Neural cell (in vitro differentiated cells): ENCODE measurements around the gene ILRUN. TPM values are rescaled to one million over a fixed set of nuclear protein-coding genes. Genes with fewer than 3 reads are reported as not detected.

Source experiments
- H2AFZ ChIP-seq: fragments of 200-600, 300-800 bp; sonication (generic), shearing (Covaris generic); 2 replicates; pipeline ENCODE4 v1.6.0; 2014; ENCODE audit warnings: low read depth, mild to moderate bottlenecking, antibody characterized with exemption, low read length, moderate library complexity
- H3F3A ChIP-seq: fragments of 200-600 bp; shearing (Covaris generic); 2 replicates; pipeline ENCODE4 v1.6.1; 2016; ENCODE audit warnings: mild to moderate bottlenecking, moderate library complexity, mixed read lengths, antibody characterized with exemption, low read length; ENCODE audit not compliant: insufficient read depth, poor library complexity, severe bottlenecking
- H3K27ac ChIP-seq: fragments of 200-600, 300-800 bp; sonication (generic), shearing (Covaris generic); 2 replicates; pipeline ENCODE4 v1.5.1; 2014; ENCODE audit warnings: mild to moderate bottlenecking, low read length, moderate library complexity
- H3K27me3 ChIP-seq: fragments of 300-800, 200-600 bp; sonication (generic), shearing (Covaris generic); 2 replicates; pipeline ENCODE4 v1.6.0; 2014; ENCODE audit warnings: mild to moderate bottlenecking, low read depth, low read length, moderate library complexity; ENCODE audit not compliant: insufficient read depth
- H3K36me3 ChIP-seq: fragments of 300-800, 200-600 bp; sonication (generic), shearing (Covaris generic); 2 replicates; pipeline ENCODE4 v1.5.1; 2014; ENCODE audit warnings: mild to moderate bottlenecking, antibody characterized with exemption, low read length, moderate library complexity; ENCODE audit not compliant: insufficient read depth
- H3K4me2 ChIP-seq: fragments of 300-800, 200-600 bp; sonication (generic), shearing (Covaris generic); 2 replicates; pipeline ENCODE4 v1.6.0; 2014; ENCODE audit warnings: mild to moderate bottlenecking, low read length
- H3K4me3 ChIP-seq: fragments of 300-800, 200-600 bp; sonication (generic), shearing (Covaris generic); 2 replicates; pipeline ENCODE4 v1.5.1; 2014; ENCODE audit warnings: mild to moderate bottlenecking, low read length, moderate library complexity
- H3K79me2 ChIP-seq: fragments of 200-600 bp; shearing (Covaris generic); replicated peaks from 2 replicates; pipeline ENCODE4 v1.6.0; 2014; ENCODE audit warnings: mild to moderate bottlenecking, low read length, moderate library complexity; ENCODE audit not compliant: insufficient read depth
- H3K9ac ChIP-seq: fragments of 300-800, 200-600 bp; sonication (generic), shearing (Covaris generic); 2 replicates; pipeline ENCODE4 v1.6.1; 2016; ENCODE audit warnings: mild to moderate bottlenecking, low read length, mixed read lengths
- H3K9me2 ChIP-seq: fragments of 200-600 bp; shearing (Covaris generic); 2 replicates; pipeline ENCODE4 v1.6.1; 2016; ENCODE audit warnings: mild to moderate bottlenecking, low read length, mixed read lengths; ENCODE audit not compliant: insufficient read depth
- H3K9me3 ChIP-seq: fragments of 200-600, 300-800 bp; sonication (generic), shearing (Covaris generic); 2 replicates; pipeline ENCODE4 v1.6.1; 2016; ENCODE audit warnings: mild to moderate bottlenecking, mixed run types, low read length, moderate library complexity, mixed read lengths
- H4K20me1 ChIP-seq: fragments of 200-600 bp; shearing (Covaris generic); 2 replicates; pipeline ENCODE4 v1.6.1; 2016; ENCODE audit warnings: mild to moderate bottlenecking, mixed run types; ENCODE audit not compliant: insufficient read depth
- EP300 ChIP-seq: fragments of 450-650 bp; conservative IDR thresholded peaks from 2 replicates; pipeline ENCODE4 v1.6.1; 2014; ENCODE audit warnings: antibody characterized with exemption, mild to moderate bottlenecking, moderate library complexity; ENCODE audit not compliant: poor library complexity, severe bottlenecking
- EZH2 ChIP-seq: fragments of 200-600, 300-800 bp; shearing (Covaris generic), sonication (generic); IDR thresholded peaks from 2 replicates; pipeline ENCODE4 v1.6.1; 2014; ENCODE audit warnings: antibody characterized with exemption, low read length, borderline replicate concordance, mild to moderate bottlenecking; ENCODE audit not compliant: insufficient read depth, poor library complexity, severe bottlenecking
- MXI1 ChIP-seq: fragments of 450-650 bp; conservative IDR thresholded peaks from 2 replicates; pipeline ENCODE4 v1.6.1; 2014; ENCODE audit warnings: antibody characterized with exemption, mild to moderate bottlenecking; ENCODE audit not compliant: poor library complexity, severe bottlenecking
- POLR2AphosphoS5 ChIP-seq: IDR thresholded peaks from 2 replicates; pipeline ENCODE4 v1.6.1; 2012
- RAD21 ChIP-seq: fragments of 450-650 bp; conservative IDR thresholded peaks from 2 replicates; pipeline ENCODE4 v1.6.1; 2014; ENCODE audit warnings: antibody characterized with exemption, mild to moderate bottlenecking, moderate library complexity
- SMC3 ChIP-seq: fragments of 450-650 bp; conservative IDR thresholded peaks from 2 replicates; pipeline ENCODE4 v1.6.1; 2014; ENCODE audit warnings: antibody characterized with exemption, mild to moderate bottlenecking, moderate library complexity; ENCODE audit not compliant: poor library complexity
- TAF1 ChIP-seq: IDR thresholded peaks from 2 replicates; pipeline ENCODE4 v1.6.1; 2012; ENCODE audit warnings: low read depth
- polyA plus RNA-seq: library from polyadenylated mRNA; depleted of rRNA; stranded (reverse); fragments of >200 nt; gene quantifications from 2 replicates; pipeline ENCODE4 v1.2.3, GENCODE V29; 2014
- TF ChIP-seq, protein P1 (sequence below): fragments of 450-650 bp; IDR thresholded peaks from 2 replicates; pipeline ENCODE4 v1.5.1; 2014; ENCODE audit warnings: antibody characterized with exemption, mild to moderate bottlenecking, moderate library complexity; ENCODE audit not compliant: poor library complexity, severe bottlenecking
- TF ChIP-seq, protein P2 (sequence below): IDR thresholded peaks from 2 replicates; pipeline ENCODE4 v1.6.1; 2012; ENCODE audit warnings: borderline replicate concordance

ILRUN gene
- polyA plus RNA-seq, 1 donor from 2014 or later = 16.0 TPM

DNA sequence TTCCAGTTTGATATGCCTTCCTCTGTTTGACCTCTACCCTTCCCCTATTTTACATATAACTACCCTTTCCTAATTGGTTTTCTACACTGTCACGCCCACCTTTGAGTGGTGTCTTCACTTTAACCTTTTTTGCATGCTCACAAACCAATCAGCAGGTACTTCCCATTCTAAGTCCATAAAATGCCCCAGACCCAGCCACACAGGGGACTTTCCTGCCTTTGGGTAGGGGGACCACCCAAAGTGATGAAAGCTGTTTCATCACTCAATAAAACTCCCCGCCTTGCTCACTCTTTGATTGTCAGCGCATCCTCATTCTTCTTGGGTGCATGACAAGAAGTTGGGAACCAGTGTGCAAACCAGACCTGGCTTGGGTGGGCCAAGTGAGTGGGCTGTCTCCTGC, 40.3 kb upstream of the ILRUN start:
- no peak overlapping the region for H3K4me2 ChIP-seq
- TF ChIP-seq, protein P1, sequence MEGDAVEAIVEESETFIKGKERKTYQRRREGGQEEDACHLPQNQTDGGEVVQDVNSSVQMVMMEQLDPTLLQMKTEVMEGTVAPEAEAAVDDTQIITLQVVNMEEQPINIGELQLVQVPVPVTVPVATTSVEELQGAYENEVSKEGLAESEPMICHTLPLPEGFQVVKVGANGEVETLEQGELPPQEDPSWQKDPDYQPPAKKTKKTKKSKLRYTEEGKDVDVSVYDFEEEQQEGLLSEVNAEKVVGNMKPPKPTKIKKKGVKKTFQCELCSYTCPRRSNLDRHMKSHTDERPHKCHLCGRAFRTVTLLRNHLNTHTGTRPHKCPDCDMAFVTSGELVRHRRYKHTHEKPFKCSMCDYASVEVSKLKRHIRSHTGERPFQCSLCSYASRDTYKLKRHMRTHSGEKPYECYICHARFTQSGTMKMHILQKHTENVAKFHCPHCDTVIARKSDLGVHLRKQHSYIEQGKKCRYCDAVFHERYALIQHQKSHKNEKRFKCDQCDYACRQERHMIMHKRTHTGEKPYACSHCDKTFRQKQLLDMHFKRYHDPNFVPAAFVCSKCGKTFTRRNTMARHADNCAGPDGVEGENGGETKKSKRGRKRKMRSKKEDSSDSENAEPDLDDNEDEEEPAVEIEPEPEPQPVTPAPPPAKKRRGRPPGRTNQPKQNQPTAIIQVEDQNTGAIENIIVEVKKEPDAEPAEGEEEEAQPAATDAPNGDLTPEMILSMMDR = no peak
- no peak for TF ChIP-seq TAF1
- H3K27me3 ChIP-seq = no peaks in the 10 kb centered on the region
- no peaks in the 10 kb centered on the region for H3F3A ChIP-seq
- no peaks in the 10 kb centered on the region for H4K20me1 ChIP-seq
- H3K4me3 ChIP-seq = no peak overlapping the region
- H2AFZ ChIP-seq = no peak overlapping the region
- no peak overlapping the region for H3K9ac ChIP-seq
- H3K79me2 ChIP-seq = no peaks in the 10 kb centered on the region
- no peaks in the 10 kb centered on the region for H3K9me3 ChIP-seq
- H3K9me2 ChIP-seq = no peaks in the 10 kb centered on the region
- H3K27ac ChIP-seq = no peak overlapping the region
- H3K36me3 ChIP-seq = no peaks in the 10 kb centered on the region

DNA sequence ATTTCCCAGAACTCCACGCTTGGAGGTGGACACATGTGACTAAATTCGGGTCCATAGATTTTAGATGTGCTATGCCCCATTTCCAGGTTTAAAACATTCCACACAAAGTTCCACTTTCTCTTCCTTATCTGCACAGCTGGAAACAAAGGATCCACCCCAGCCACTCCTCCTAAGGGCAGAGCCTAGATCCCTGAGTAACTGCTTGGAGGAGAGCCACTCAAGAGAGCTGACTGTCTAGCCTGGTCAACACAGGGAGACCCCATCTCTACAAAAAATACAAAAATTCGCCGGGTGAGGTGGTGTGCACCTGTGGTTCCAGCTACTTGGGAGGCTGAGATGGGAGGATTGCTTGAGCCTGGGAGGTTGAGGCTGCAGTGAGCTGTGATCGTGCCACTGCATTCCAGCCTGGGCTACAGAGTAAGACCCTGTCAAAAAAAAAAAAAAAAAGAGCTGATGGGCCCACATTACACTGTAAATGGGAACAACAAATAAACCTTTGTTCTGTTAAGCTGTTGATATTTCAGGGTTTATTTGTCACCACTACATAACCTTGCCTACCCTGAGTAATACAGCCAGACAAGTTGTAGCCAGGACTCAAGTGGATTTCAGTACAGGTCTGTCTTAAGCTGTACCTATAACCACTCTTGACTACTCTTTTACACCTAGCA, 35.0 kb upstream of the ILRUN start:
- no peaks in the 10 kb centered on the region for H3F3A ChIP-seq
- H3K9me2 ChIP-seq = no peaks in the 10 kb centered on the region
- no peaks in the 10 kb centered on the region for H3K36me3 ChIP-seq
- no peak overlapping the region for H2AFZ ChIP-seq
- no peaks in the 10 kb centered on the region for H4K20me1 ChIP-seq
- H3K9me3 ChIP-seq = no peaks in the 10 kb centered on the region
- no peaks in the 10 kb centered on the region for H3K79me2 ChIP-seq
- TF ChIP-seq MXI1 (no peak), POLR2AphosphoS5 (no peak), TAF1 (no peak), SMC3 (no peak), RAD21 (no peak), EZH2 (no peak), EP300 (no peak)
- TF ChIP-seq, protein P2, sequence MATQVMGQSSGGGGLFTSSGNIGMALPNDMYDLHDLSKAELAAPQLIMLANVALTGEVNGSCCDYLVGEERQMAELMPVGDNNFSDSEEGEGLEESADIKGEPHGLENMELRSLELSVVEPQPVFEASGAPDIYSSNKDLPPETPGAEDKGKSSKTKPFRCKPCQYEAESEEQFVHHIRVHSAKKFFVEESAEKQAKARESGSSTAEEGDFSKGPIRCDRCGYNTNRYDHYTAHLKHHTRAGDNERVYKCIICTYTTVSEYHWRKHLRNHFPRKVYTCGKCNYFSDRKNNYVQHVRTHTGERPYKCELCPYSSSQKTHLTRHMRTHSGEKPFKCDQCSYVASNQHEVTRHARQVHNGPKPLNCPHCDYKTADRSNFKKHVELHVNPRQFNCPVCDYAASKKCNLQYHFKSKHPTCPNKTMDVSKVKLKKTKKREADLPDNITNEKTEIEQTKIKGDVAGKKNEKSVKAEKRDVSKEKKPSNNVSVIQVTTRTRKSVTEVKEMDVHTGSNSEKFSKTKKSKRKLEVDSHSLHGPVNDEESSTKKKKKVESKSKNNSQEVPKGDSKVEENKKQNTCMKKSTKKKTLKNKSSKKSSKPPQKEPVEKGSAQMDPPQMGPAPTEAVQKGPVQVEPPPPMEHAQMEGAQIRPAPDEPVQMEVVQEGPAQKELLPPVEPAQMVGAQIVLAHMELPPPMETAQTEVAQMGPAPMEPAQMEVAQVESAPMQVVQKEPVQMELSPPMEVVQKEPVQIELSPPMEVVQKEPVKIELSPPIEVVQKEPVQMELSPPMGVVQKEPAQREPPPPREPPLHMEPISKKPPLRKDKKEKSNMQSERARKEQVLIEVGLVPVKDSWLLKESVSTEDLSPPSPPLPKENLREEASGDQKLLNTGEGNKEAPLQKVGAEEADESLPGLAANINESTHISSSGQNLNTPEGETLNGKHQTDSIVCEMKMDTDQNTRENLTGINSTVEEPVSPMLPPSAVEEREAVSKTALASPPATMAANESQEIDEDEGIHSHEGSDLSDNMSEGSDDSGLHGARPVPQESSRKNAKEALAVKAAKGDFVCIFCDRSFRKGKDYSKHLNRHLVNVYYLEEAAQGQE = no peak
- TF ChIP-seq, protein P1 = no peak
- H3K4me3 ChIP-seq = no peak overlapping the region
- no peaks in the 10 kb centered on the region for H3K27me3 ChIP-seq
- H3K4me2 ChIP-seq = no peak overlapping the region
- H3K9ac ChIP-seq = no peak overlapping the region
- H3K27ac ChIP-seq = no peak overlapping the region
